Nephron (organoid): ENCODE results near the gene ATP8B3.

Experiments used
- H3K27ac Mint-ChIP-seq, 3 experiments: 2 replicates each; pipeline ENCODE4 v1.8.0; 2020; ENCODE audit warnings: mixed read lengths in 3 of 3, mild to moderate bottlenecking in 2 of 3, moderate library complexity in 1 of 3
- H3K27me3 Mint-ChIP-seq: 2 replicates; pipeline ENCODE4 v1.8.0; 2021; ENCODE audit warnings: low read depth, mild to moderate bottlenecking, moderate library complexity, mixed read lengths
- H3K36me3 Mint-ChIP-seq: 2 replicates; pipeline ENCODE4 v1.8.0; 2020; ENCODE audit warnings: low read depth, mixed read lengths
- H3K4me1 Mint-ChIP-seq: 2 replicates; pipeline ENCODE4 v1.8.0; 2020; ENCODE audit warnings: mixed read lengths
- H3K4me3 Mint-ChIP-seq, 3 experiments: 2 replicates each; pipeline ENCODE4 v1.8.0; 2020; ENCODE audit warnings: mild to moderate bottlenecking in 3 of 3, mixed read lengths in 3 of 3, moderate library complexity in 2 of 3
- H3K9me3 Mint-ChIP-seq: 2 replicates; pipeline ENCODE4 v1.8.0; 2020; ENCODE audit warnings: mixed read lengths
- CTCF ChIP-seq, 3 experiments: fragments of 200-600 bp; sonication (generic); IDR thresholded peaks; one replicate each; pipeline ENCODE4 v1.5.0; 2021; ENCODE audit warnings: antibody characterized with exemption in 3 of 3; ENCODE audit not compliant: unreplicated experiment in 3 of 3

ATP8B3 gene

GRCh38 chr19:1817553-1818179 is 5.6 kb upstream of the ATP8B3 start:
- peaks cover 4% of the 10 kb centered on the region for H3K27me3 Mint-ChIP-seq
- no peak overlapping the region for H3K4me3 Mint-ChIP-seq
- no peak for TF ChIP-seq CTCF (IDR thresholded peaks at IDR 0.05; ENCODE audit: unreplicated experiment in 3 of 3)
- H3K27ac Mint-ChIP-seq, result no peak overlapping the region
- peaks cover 5% of the 10 kb centered on the region for H3K4me1 Mint-ChIP-seq
- H3K9me3 Mint-ChIP-seq, result no peaks in the 10 kb centered on the region
- H3K36me3 Mint-ChIP-seq, result peaks cover 23% of the 10 kb centered on the region

GRCh38 chr19:1816530-1817298 is 4.6 kb upstream of the ATP8B3 start:
- no peak overlapping the region for H3K4me3 Mint-ChIP-seq
- H3K4me1 Mint-ChIP-seq, result peaks cover 9% of the 10 kb centered on the region
- peaks cover 16% of the 10 kb centered on the region for H3K36me3 Mint-ChIP-seq
- peaks cover 4% of the 10 kb centered on the region for H3K27me3 Mint-ChIP-seq
- no peaks in the 10 kb centered on the region for H3K9me3 Mint-ChIP-seq
- no peak for TF ChIP-seq CTCF (IDR thresholded peaks at IDR 0.05; ENCODE audit: unreplicated experiment in 3 of 3)
- H3K27ac Mint-ChIP-seq, result no peak overlapping the region

DNA sequence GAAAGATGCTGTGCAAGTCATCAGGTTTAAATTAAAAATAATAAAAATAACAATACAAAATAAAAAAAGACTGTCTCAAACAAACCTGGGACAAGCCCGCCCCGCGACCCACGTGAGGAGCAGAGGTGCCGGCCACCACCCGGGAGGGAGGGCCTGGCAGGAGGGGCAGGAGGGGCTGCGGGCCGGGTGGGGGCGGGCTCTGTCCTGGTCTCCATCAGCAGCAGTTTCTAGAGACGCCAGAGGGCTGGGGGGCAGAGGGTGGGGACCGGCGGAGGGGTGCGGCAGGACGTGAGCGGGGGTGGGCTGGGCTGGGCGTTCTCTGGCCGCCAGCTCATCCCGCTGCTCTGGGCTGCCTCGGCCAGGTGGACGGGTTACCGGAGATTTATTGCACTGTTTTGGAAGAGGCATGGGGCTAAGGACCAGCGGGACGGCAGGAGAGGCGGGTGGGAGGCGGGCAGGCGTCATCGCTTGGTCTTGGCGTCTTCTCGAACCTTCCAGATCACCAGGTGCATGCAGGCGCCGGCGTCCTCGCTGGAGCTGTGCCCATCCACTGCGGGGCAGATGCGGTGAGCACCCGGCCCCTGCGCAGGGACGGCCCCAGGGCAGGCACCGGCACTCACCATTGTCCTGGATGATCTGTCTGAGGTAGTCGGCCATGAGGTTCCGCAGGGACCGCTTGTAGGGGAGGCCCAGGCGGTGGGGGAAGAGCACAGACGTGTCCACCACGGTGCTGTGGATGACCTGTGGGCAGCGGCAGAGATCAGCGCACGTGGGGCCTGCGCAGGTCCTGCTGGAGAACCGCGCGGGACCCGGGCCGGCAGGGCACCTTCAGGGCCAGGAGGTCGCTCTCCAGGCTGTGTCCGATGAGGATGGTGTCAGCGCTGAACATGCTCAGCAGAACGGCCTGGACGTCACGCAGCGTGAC is 3.8 kb upstream of the ATP8B3 start:
- H3K27ac Mint-ChIP-seq, result no peak overlapping the region
- no peaks in the 10 kb centered on the region for H3K9me3 Mint-ChIP-seq
- H3K4me1 Mint-ChIP-seq, result peaks cover 9% of the 10 kb centered on the region
- H3K27me3 Mint-ChIP-seq, result peaks cover 7% of the 10 kb centered on the region
- no peak for TF ChIP-seq CTCF (IDR thresholded peaks at IDR 0.05; ENCODE audit: unreplicated experiment in 3 of 3)
- H3K4me3 Mint-ChIP-seq, result no peak overlapping the region
- H3K36me3 Mint-ChIP-seq, result peaks cover 11% of the 10 kb centered on the region

GRCh38 chr19:1814833-1815604 is 2.9 kb upstream of the ATP8B3 start:
- Mint-ChIP-seq H3K4me3 (no peak overlapping the region), H3K9me3 (no peaks in the 10 kb centered on the region), H3K27ac (no peak overlapping the region), H3K27me3 (peaks cover 12% of the 10 kb centered on the region), H3K36me3 (peaks cover 6% of the 10 kb centered on the region), H3K4me1 (peaks cover 9% of the 10 kb centered on the region)
- TF ChIP-seq CTCF (IDR thresholded peaks at IDR 0.05; ENCODE audit: unreplicated experiment in 3 of 3), result no peak

DNA sequence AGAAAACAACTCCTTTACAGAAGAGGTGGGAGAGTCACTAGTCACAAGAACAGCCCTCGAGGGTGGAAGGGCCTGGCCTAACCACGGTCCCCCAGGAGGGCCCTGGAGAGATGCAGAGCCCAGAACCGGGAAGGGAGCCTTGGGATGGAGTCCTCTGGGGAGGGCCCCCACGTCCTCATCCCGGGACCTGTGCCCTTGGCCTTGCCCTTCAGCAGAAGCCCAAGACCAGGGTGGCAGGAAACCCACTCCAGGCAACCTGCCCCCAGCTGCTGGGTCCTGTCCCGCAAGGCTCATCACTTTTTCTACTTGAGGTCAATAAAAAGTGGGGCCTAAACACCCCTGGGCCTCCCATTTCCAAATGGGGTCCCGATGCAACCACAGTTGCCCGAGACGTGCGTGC is 2.3 kb upstream of the ATP8B3 start:
- peaks cover 5% of the 10 kb centered on the region for H3K36me3 Mint-ChIP-seq
- peaks cover 9% of the 10 kb centered on the region for H3K4me1 Mint-ChIP-seq
- H3K27ac Mint-ChIP-seq, result no peak overlapping the region
- no peaks in the 10 kb centered on the region for H3K9me3 Mint-ChIP-seq
- no peak overlapping the region for H3K4me3 Mint-ChIP-seq
- TF ChIP-seq CTCF (IDR thresholded peaks at IDR 0.05; ENCODE audit: unreplicated experiment in 3 of 3), result no peak
- H3K27me3 Mint-ChIP-seq, result peaks cover 12% of the 10 kb centered on the region
